IMR-90 (cell line): ENCODE measurements around the gene ACTN2.

Source experiments
- CEBPB ChIP-seq: IDR thresholded peaks from 2 replicates; pipeline ENCODE4 v1.6.1; 2012; ENCODE audit warnings: low read depth, low read length, improper control_type of control experiment
- CHD1 ChIP-seq: IDR thresholded peaks from 2 replicates; pipeline ENCODE4 v1.6.1; 2012; ENCODE audit warnings: low read depth, low read length, improper control_type of control experiment
- MAFK ChIP-seq: IDR thresholded peaks from 2 replicates; pipeline ENCODE4 v1.6.1; 2012; ENCODE audit warnings: low read depth, low read length, improper control_type of control experiment
- MXI1 ChIP-seq: IDR thresholded peaks from 2 replicates; pipeline ENCODE4 v1.6.1; 2012; ENCODE audit warnings: low read depth, mild to moderate bottlenecking, low read length, moderate library complexity, borderline replicate concordance
- NFE2L2 ChIP-seq: fragments of 150-350 bp; IDR thresholded peaks from 2 replicates; pipeline ENCODE4 v1.6.1; 2016; ENCODE audit warnings: low read depth, mild to moderate bottlenecking, low read length
- POLR2A ChIP-seq: IDR thresholded peaks from 2 replicates; pipeline ENCODE4 v1.6.1; 2012; ENCODE audit warnings: mild to moderate bottlenecking, low read depth, low read length
- RAD21 ChIP-seq: IDR thresholded peaks from 2 replicates; pipeline ENCODE4 v1.6.1; 2012; ENCODE audit warnings: low read length, improper control_type of control experiment
- SMC3 ChIP-seq: fragments of 150-350 bp; IDR thresholded peaks from 2 replicates; pipeline ENCODE4 v1.6.1; 2016; ENCODE audit warnings: low read depth, mild to moderate bottlenecking, antibody characterized with exemption, low read length, moderate library complexity
- TF ChIP-seq, protein P1 (sequence below): conservative IDR thresholded peaks from 2 replicates; pipeline ENCODE4 v1.5.1; 2012; ENCODE audit warnings: mild to moderate bottlenecking, low read depth, low read length, improper control_type of control experiment
- TF ChIP-seq, protein P2 (sequence below): fragments of 150-350 bp; IDR thresholded peaks from 2 replicates; pipeline ENCODE4 v1.6.1; 2017; ENCODE audit warnings: mild to moderate bottlenecking, antibody characterized with exemption, low read length, low read depth

DNA sequence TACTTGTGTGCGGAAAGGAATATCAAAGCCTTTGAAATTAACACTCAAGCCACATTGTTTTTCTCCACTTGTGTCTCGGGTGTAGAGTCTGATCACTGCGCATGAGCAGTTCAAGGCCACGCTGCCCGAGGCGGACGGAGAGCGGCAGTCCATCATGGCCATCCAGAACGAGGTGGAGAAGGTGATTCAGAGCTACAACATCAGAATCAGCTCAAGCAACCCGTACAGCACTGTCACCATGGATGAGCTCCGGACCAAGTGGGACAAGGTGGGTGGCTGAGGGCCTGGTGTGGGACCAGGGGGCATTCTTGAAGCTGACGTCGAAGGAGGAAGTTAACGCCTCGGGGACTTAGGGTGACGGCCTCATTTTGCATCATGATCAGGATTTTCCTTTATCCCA lies 65.1 kb downstream of the ACTN2 start:
- no peak for TF ChIP-seq SMC3
- TF ChIP-seq CEBPB, result no peak
- TF ChIP-seq, protein P1, sequence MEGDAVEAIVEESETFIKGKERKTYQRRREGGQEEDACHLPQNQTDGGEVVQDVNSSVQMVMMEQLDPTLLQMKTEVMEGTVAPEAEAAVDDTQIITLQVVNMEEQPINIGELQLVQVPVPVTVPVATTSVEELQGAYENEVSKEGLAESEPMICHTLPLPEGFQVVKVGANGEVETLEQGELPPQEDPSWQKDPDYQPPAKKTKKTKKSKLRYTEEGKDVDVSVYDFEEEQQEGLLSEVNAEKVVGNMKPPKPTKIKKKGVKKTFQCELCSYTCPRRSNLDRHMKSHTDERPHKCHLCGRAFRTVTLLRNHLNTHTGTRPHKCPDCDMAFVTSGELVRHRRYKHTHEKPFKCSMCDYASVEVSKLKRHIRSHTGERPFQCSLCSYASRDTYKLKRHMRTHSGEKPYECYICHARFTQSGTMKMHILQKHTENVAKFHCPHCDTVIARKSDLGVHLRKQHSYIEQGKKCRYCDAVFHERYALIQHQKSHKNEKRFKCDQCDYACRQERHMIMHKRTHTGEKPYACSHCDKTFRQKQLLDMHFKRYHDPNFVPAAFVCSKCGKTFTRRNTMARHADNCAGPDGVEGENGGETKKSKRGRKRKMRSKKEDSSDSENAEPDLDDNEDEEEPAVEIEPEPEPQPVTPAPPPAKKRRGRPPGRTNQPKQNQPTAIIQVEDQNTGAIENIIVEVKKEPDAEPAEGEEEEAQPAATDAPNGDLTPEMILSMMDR, result no peak
- no peak for TF ChIP-seq POLR2A
- TF ChIP-seq, protein P2, sequence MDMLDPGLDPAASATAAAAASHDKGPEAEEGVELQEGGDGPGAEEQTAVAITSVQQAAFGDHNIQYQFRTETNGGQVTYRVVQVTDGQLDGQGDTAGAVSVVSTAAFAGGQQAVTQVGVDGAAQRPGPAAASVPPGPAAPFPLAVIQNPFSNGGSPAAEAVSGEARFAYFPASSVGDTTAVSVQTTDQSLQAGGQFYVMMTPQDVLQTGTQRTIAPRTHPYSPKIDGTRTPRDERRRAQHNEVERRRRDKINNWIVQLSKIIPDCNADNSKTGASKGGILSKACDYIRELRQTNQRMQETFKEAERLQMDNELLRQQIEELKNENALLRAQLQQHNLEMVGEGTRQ, result no peak
- no peak for TF ChIP-seq CHD1
- no peak for TF ChIP-seq MXI1
- no peak for TF ChIP-seq RAD21
- no peak for TF ChIP-seq MAFK
- no peak for TF ChIP-seq NFE2L2
